Testis (tissue), 2 donors: ENCODE data around the gene RNF151.

Experiments used
- POLR2A ChIP-seq: fragments of 450-650 bp; IDR thresholded peaks from one replicate; pipeline ENCODE4 v1.6.1; 2017; ENCODE audit warnings: antibody characterized with exemption, mild to moderate bottlenecking, moderate library complexity
- TF ChIP-seq, protein P1 (sequence below), 3 experiments: fragments of 450-650 bp in 2 of 3; fragments of 200-600 bp in 1 of 3; sonication (generic) in 1 of 3; IDR thresholded peaks; one replicate each; pipeline ENCODE4 v1.5.1; 2016 to 2019; ENCODE audit warnings: antibody characterized with exemption in 3 of 3, mild to moderate bottlenecking in 2 of 3, moderate library complexity in 1 of 3

GRCh38 chr16:1950559-1950958 is 16.1 kb upstream of the RNF151 start:
- TF ChIP-seq, protein P1, sequence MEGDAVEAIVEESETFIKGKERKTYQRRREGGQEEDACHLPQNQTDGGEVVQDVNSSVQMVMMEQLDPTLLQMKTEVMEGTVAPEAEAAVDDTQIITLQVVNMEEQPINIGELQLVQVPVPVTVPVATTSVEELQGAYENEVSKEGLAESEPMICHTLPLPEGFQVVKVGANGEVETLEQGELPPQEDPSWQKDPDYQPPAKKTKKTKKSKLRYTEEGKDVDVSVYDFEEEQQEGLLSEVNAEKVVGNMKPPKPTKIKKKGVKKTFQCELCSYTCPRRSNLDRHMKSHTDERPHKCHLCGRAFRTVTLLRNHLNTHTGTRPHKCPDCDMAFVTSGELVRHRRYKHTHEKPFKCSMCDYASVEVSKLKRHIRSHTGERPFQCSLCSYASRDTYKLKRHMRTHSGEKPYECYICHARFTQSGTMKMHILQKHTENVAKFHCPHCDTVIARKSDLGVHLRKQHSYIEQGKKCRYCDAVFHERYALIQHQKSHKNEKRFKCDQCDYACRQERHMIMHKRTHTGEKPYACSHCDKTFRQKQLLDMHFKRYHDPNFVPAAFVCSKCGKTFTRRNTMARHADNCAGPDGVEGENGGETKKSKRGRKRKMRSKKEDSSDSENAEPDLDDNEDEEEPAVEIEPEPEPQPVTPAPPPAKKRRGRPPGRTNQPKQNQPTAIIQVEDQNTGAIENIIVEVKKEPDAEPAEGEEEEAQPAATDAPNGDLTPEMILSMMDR (IDR thresholded peaks at IDR 0.05) = no peak
- TF ChIP-seq POLR2A = no peak
